Measurements from ENCODE around the gene SLC39A11.
"Not testable (repeated sequence)": the region's sequence is repeated elsewhere in the genome, so short reads cannot be mapped to it uniquely, and the experiment has no call there.

SLC39A11 gene

GRCh38 chr17:72639711-72640110, 452.8 kb downstream of the SLC39A11 start:
- Histone ChIP-seq H3K4me2 (no peak overlapping the region), H3K9ac (no peak overlapping the region), H4K20me1 (ENCODE audit: insufficient read depth) (no peaks in the 10 kb centered on the region), H3K79me2 (ENCODE audit: insufficient read depth, low read depth) (no peaks in the 10 kb centered on the region), H3K27ac (no peak overlapping the region), H2AFZ (ENCODE audit: low read depth) (no peak overlapping the region), H3K4me3 (IDR thresholded peaks at IDR 0.05; ENCODE audit: insufficient read depth, low read depth, low read length) (no peak overlapping the region), H3K4me1 (ENCODE audit: low read depth, poor library complexity, severe bottlenecking) (no peaks in the 10 kb centered on the region), H3K36me3 (ENCODE audit: insufficient read depth) (no peaks in the 10 kb centered on the region), H3K27me3 (ENCODE audit: insufficient read depth, low read depth) (no peaks in the 10 kb centered on the region)
- TF ChIP-seq CTCF (conservative IDR thresholded peaks at IDR 0.05; ENCODE audit: low read depth, low read length), result no peak

- not testable (repeated sequence) for H3K27ac ChIP-seq; H3K4me3 ChIP-seq (IDR thresholded peaks at IDR 0.05; ENCODE audit: insufficient read depth, low read depth, low read length); H4K20me1 ChIP-seq (ENCODE audit: insufficient read depth); H3K4me1 ChIP-seq (ENCODE audit: low read depth, poor library complexity, severe bottlenecking); H3K27me3 ChIP-seq (ENCODE audit: insufficient read depth, low read depth); H3K36me3 ChIP-seq (ENCODE audit: insufficient read depth); H3K9ac ChIP-seq; H3K79me2 ChIP-seq (ENCODE audit: insufficient read depth, low read depth); H2AFZ ChIP-seq (ENCODE audit: low read depth); H3K4me2 ChIP-seq
Measured at GRCh38 chr17:72638932-72639331, 453.6 kb downstream of the SLC39A11 start.

- Histone ChIP-seq H4K20me1 (ENCODE audit: insufficient read depth) (no peaks in the 10 kb centered on the region), H3K9ac (no peak overlapping the region), H3K79me2 (ENCODE audit: insufficient read depth, low read depth) (no peaks in the 10 kb centered on the region), H3K4me3 (IDR thresholded peaks at IDR 0.05; ENCODE audit: insufficient read depth, low read depth, low read length) (no peak overlapping the region), H3K36me3 (ENCODE audit: insufficient read depth) (no peaks in the 10 kb centered on the region), H2AFZ (ENCODE audit: low read depth) (no peak overlapping the region), H3K27ac (no peak overlapping the region), H3K4me1 (ENCODE audit: low read depth, poor library complexity, severe bottlenecking) (no peaks in the 10 kb centered on the region), H3K4me2 (no peak overlapping the region), H3K27me3 (ENCODE audit: insufficient read depth, low read depth) (no peaks in the 10 kb centered on the region)
- no peak for TF ChIP-seq CTCF (conservative IDR thresholded peaks at IDR 0.05; ENCODE audit: low read depth, low read length)
Measured at GRCh38 chr17:72635034-72635635, 457.4 kb downstream of the SLC39A11 start.

GRCh38 chr17:72634621-72635020, 457.9 kb downstream of the SLC39A11 start:
- Histone ChIP-seq H3K4me1 (ENCODE audit: low read depth, poor library complexity, severe bottlenecking) (no peaks in the 10 kb centered on the region), H3K27ac (no peak overlapping the region), H3K4me2 (no peak overlapping the region), H3K36me3 (ENCODE audit: insufficient read depth) (no peaks in the 10 kb centered on the region), H4K20me1 (ENCODE audit: insufficient read depth) (no peaks in the 10 kb centered on the region), H3K4me3 (IDR thresholded peaks at IDR 0.05; ENCODE audit: insufficient read depth, low read depth, low read length) (no peak overlapping the region), H2AFZ (ENCODE audit: low read depth) (no peak overlapping the region), H3K79me2 (ENCODE audit: insufficient read depth, low read depth) (no peaks in the 10 kb centered on the region), H3K9ac (no peak overlapping the region), H3K27me3 (ENCODE audit: insufficient read depth, low read depth) (no peaks in the 10 kb centered on the region)
- no peak for TF ChIP-seq CTCF (conservative IDR thresholded peaks at IDR 0.05; ENCODE audit: low read depth, low read length)

GRCh38 chr17:72631949-72632684, 460.4 kb downstream of the SLC39A11 start:
- H3K4me2 ChIP-seq, result no peak overlapping the region
- H3K4me1 ChIP-seq (ENCODE audit: low read depth, poor library complexity, severe bottlenecking), result no peaks in the 10 kb centered on the region
- H2AFZ ChIP-seq (ENCODE audit: low read depth), result no peak overlapping the region
- no peaks in the 10 kb centered on the region for H3K27me3 ChIP-seq (ENCODE audit: insufficient read depth, low read depth)
- H3K27ac ChIP-seq, result no peak overlapping the region
- H3K36me3 ChIP-seq (ENCODE audit: insufficient read depth), result no peaks in the 10 kb centered on the region
- H4K20me1 ChIP-seq (ENCODE audit: insufficient read depth), result no peaks in the 10 kb centered on the region
- no peak overlapping the region for H3K9ac ChIP-seq
- TF ChIP-seq CTCF (conservative IDR thresholded peaks at IDR 0.05; ENCODE audit: low read depth, low read length), result no peak
- no peak overlapping the region for H3K4me3 ChIP-seq (IDR thresholded peaks at IDR 0.05; ENCODE audit: insufficient read depth, low read depth, low read length)
- H3K79me2 ChIP-seq (ENCODE audit: insufficient read depth, low read depth), result no peaks in the 10 kb centered on the region
